NCI-H1930 (cell line): Measurements from ENCODE around the gene SUDS3.
"Not testable (repeated sequence)": the region's sequence is repeated elsewhere in the genome, so short reads cannot be mapped to it uniquely, and the experiment has no call there.

Experiments used
- DNase-seq, 2 experiments: peaks; one replicate each; lab custom pipeline; 2025; lab: John Stamatoyannopoulos, UW

SUDS3 gene

GRCh38 chr12:118376089-118377020 lies at the start of gene SUDS3:
Gene SUDS3 (plus strand): TSS chr12:118376555. CDS start chr12:118376692, 137 bp downstream.
- DNase-seq, result peak; percentile 83 to 90

- DNase-seq, result no peak
Observed at GRCh38 chr12:118326991-118327390, 49.4 kb upstream of the SUDS3 start.

- DNase-seq, result no peak
Observed at GRCh38 chr12:118327391-118327790, 49.0 kb upstream of the SUDS3 start.

- DNase-seq, result no peak
Observed at GRCh38 chr12:118328486-118329330, 47.6 kb upstream of the SUDS3 start.

- DNase-seq, result no peak
Observed at GRCh38 chr12:118330421-118331018, 45.8 kb upstream of the SUDS3 start.

- no peak for DNase-seq
Observed at GRCh38 chr12:118332511-118332910, 43.8 kb upstream of the SUDS3 start.

GRCh38 chr12:118334241-118334640 lies 42.1 kb upstream of the SUDS3 start:
- no peak for DNase-seq

GRCh38 chr12:118334939-118335567 lies 41.3 kb upstream of the SUDS3 start:
- no peak for DNase-seq

- DNase-seq, result no peak
Observed at GRCh38 chr12:118336123-118336522, 40.2 kb upstream of the SUDS3 start.

GRCh38 chr12:118337194-118337838 lies 39.0 kb upstream of the SUDS3 start:
- DNase-seq, result no peak

- DNase-seq, result no peak
Observed at GRCh38 chr12:118342090-118342489, 34.3 kb upstream of the SUDS3 start.

GRCh38 chr12:118344829-118345228 lies 31.5 kb upstream of the SUDS3 start:
- DNase-seq, result no peak

GRCh38 chr12:118345355-118345754 lies 31.0 kb upstream of the SUDS3 start:
- DNase-seq, result no peak

- no peak for DNase-seq
Observed at GRCh38 chr12:118346895-118347294, 29.5 kb upstream of the SUDS3 start.

GRCh38 chr12:118347916-118348315 lies 28.4 kb upstream of the SUDS3 start:
- no peak for DNase-seq

GRCh38 chr12:118350908-118351559 lies 25.3 kb upstream of the SUDS3 start:
- DNase-seq, result no peak

- DNase-seq, result no peak
Observed at GRCh38 chr12:118353721-118354120, 22.6 kb upstream of the SUDS3 start.

GRCh38 chr12:118354503-118354902 lies 21.9 kb upstream of the SUDS3 start:
- not testable (repeated sequence) for DNase-seq

- no peak for DNase-seq
Observed at GRCh38 chr12:118354903-118355302, 21.5 kb upstream of the SUDS3 start.

GRCh38 chr12:118355843-118356242 lies 20.5 kb upstream of the SUDS3 start:
- no peak for DNase-seq

GRCh38 chr12:118356809-118357256 lies 19.5 kb upstream of the SUDS3 start:
- DNase-seq, result no peak
